GM19463 (cell line): ENCODE measurements around the gene RER1.

Experiments
- ATAC-seq: cut with Tn5 transposase; IDR thresholded peaks from one replicate; pipeline ENCODE4 v1.9.1; 2021; ENCODE audit warnings: mild to moderate bottlenecking, moderate library complexity; ENCODE audit not compliant: unreplicated experiment

RER1 gene

DNA sequence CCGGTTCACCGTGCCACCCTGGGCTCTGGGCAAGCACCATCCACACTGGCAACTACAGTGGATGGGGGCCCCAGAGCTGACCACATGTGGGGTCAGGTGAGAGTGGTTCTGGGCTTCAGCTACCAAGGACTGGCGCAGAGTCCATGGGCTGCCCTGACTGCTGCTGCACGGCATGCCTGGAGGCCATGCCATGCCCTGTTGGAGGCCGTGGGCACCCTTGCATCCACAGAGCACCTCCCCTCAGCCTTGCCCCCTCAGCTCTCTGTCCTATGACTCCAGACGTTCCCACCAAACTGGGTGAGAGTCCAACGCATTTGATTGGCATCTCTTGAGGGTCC lies 15.7 kb upstream of the RER1 start:
- ATAC-seq: no peak

DNA sequence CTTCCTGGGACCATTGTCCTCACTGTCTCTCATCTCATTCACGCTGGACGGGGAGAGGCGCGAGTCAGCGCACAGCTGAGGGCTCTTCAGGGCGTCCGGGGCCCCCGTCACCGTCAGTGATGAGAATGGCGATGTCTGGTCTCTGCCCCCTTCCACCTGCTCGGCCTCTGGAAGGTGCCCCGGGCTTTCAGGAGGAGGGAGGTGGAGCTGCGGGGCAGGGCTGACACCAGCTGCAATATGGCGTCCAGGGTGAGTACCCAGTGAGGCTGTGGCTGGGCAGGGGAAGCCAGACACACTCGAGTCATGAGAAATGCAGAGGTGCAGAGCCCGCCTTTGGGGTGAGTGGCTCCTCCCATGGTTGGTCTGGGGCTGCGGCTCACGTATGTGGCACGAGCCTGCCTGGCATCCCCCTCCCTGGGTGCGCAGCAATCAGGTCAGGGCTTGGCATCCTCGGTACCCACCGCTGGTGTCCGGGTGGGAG lies 15.3 kb upstream of the RER1 start:
- no peak for ATAC-seq

GRCh38 chr1:2376931-2377672 lies 14.5 kb upstream of the RER1 start:
- ATAC-seq: no peak

- no peak for ATAC-seq
These were observed 13.7 kb upstream of the RER1 start for GRCh38 chr1:2377751-2378440.

DNA sequence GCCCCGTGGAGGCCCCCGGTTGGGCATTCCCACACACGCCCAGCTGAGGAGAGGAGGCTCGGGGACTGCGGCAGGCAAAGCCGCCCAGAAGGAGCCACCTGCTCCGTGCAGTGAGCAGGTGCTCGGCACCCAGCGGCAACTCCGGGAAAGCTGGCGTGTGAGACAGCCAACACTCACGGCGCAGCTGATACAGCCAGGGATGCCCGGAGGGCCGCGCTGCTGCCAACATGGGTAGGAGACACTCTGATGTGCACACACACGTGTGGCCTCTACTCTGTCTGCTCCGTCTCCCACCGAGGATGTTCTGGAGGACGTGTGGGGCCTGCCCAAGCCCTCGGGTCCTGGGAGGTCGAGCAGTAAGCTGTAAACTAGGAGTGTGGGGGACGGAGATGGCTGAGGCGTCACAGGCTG lies 13.2 kb upstream of the RER1 start:
- no peak for ATAC-seq

- ATAC-seq: no peak
These were observed 12.5 kb upstream of the RER1 start for GRCh38 chr1:2378956-2379732.

- ATAC-seq: no peak
These were observed 11.8 kb upstream of the RER1 start for GRCh38 chr1:2379733-2380404.

DNA sequence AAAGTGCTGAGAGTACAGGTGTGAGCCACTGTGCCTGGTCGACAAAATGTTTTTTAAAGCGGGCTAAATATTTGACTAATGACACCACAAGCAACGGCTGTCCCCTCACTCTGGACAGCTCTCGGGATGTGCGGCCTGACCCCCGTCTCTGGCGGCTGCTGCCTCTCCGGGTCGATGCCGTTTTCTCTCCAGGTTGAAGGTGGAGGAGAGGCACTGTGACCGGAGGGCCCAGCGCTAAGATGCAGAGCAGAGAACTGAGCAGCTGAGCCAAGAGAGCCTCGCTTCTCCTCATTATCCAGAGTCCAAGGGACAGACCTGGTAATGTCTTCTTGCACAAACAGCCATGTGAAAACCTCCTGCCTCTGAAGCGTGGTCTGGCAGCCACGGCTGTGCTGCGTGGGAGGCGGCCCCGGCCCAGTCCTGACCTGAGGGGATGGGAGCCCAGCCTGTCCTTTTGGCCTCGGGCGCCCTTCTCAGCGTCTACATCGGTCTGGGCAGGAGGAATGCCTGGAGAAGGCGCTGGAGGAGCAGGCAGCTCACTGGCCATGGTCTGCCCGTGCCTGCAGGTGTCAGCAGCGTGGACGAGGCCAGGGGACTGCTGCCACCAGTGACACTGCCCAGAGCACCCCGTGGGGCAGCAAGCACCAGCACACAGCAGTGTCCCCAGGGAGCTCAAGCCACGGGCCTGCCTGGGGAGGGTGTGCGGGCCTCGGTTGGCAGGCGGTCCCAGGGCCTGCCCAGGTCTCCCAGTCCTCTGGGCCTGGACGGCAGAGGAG lies 10.6 kb upstream of the RER1 start:
- ATAC-seq: no peak

GRCh38 chr1:2381741-2382620 lies 9.7 kb upstream of the RER1 start:
- ATAC-seq: no peak

DNA sequence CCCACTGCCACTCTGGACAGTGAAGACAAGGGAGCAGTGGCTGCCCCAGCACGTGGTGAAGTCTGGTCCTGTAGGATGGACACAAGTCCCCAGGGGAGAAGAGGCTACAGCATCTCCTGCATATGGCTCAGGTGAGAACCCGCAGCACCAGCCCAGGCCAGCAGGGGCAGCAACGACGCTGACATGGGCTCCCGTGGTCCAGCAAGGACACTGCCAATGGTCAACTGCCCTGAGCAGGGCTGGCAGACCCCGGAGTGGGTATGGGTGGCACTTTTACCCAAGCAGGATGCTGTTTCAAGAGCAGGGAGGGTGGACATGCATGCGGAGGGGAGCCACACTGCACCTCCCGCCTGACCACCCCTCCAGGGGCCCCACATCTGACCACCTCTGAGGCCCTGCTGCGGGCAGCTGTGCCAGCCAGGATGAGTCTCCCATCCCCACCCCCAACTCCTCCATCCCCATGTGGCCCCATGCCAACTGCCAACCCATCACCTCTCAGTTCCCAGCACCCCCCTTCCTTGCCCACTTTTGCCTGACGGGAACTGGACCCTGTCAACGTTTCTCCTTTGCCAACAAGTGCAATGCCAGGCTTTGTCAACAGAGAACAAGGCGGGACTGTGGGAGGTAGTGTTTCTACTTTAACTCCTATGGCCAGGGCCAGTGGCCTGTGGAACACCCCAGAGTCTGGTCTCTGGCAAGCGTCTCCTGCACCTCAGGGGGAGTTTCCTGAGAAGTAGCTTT lies 8.8 kb upstream of the RER1 start:
- no peak for ATAC-seq

- no peak for ATAC-seq
These were observed 8.1 kb upstream of the RER1 start for GRCh38 chr1:2383576-2383975.

GRCh38 chr1:2384130-2384860 lies 7.3 kb upstream of the RER1 start:
- ATAC-seq: no peak

- ATAC-seq: no peak
These were observed 6.6 kb upstream of the RER1 start for GRCh38 chr1:2384941-2385481.

GRCh38 chr1:2385606-2386280 lies 5.9 kb upstream of the RER1 start:
- ATAC-seq: no peak

DNA sequence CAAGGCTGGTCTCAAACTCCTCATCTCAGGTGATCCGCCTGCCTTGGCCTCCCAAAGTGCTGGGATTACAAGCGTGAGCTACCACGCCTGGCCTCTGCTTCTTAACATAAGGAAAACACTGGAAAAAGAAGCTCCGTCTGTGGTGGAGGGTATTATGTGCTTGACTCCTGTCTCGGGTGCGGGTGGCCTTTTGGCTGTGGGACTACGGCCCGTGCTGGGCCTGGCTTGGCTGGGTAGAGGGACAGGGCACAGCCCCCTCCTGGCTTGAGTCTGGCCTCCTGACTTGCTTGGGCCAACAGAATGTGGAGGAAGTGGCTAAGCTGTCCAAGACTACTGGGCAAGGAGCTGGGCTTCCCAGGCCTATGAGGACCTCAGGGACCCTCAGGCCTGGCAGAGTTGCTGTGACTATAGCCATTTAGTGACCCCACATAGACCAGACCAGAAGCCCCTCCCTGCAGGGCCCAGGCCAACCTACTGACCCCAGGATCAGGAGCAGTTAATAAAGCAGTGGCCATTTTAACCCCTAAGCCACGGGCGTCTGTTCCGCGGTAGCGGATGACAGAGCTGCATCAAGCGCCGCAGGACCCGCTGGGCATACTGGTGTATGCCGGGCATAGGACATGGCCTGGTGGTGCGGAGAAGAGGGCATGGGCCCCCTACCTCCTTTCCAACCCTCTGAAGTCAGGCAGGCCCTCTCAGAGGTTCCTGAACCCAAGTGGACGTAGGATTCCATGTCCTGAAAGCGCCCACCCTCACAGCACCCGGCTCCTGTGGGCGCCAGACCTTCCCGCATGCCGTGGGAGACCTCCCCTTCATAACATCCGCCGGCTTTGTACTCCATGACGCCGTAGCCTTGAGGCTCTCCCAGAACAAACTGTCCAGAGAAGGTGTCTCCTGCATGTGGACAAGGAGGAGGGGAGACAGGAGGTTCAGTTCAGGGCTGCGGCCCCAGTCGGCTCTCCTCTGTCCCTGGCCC lies 4.7 kb upstream of the RER1 start:
- ATAC-seq: no peak
